Non-pigmented ciliary epithelial cell (primary cell): ENCODE data around the gene CDC26.
"Not testable (repeated sequence)": the region's sequence is repeated elsewhere in the genome, so short reads cannot be mapped to it uniquely, and the experiment has no call there.

Experiments
- DNase-seq: peaks from one replicate; pipeline ENCODE4 v3.0.0-alpha.2; 2010; ENCODE audit warnings: low read depth

CDC26 gene

GRCh38 chr9:113238859-113239232 is 36.5 kb downstream of the CDC26 start:
- no peak for DNase-seq

GRCh38 chr9:113238202-113238858 is 37.0 kb downstream of the CDC26 start:
- no peak for DNase-seq

- DNase-seq: no peak
Observed at GRCh38 chr9:113237026-113237425, 38.3 kb downstream of the CDC26 start.

GRCh38 chr9:113235701-113236255 is 39.6 kb downstream of the CDC26 start:
- not testable (repeated sequence) for DNase-seq

- no peak for DNase-seq
Observed at GRCh38 chr9:113231701-113232100, 43.7 kb downstream of the CDC26 start.

- DNase-seq: no peak
Observed at GRCh38 chr9:113228130-113228665, 47.2 kb downstream of the CDC26 start.

GRCh38 chr9:113227436-113227835 is 47.9 kb downstream of the CDC26 start:
- no peak for DNase-seq

DNA sequence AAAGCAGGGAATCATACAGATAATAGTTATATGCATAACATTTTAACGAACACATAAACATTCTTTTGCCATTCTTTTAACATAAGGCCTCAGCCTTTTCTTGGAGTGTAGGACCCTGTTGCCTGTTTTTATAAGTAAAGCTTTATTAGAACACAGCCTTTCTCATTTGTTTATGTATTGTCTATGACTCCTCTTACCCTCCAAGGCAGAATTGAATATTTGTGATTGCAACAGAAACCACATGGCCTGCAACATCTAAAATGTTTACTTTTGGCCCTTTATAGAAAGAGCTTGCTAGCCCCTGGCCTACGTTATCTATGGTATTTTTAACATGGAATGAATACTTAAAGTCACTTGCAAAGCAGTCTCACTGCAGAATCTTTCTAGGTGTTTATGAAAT is 51.4 kb downstream of the CDC26 start:
- DNase-seq: peak; percentile 49

DNA sequence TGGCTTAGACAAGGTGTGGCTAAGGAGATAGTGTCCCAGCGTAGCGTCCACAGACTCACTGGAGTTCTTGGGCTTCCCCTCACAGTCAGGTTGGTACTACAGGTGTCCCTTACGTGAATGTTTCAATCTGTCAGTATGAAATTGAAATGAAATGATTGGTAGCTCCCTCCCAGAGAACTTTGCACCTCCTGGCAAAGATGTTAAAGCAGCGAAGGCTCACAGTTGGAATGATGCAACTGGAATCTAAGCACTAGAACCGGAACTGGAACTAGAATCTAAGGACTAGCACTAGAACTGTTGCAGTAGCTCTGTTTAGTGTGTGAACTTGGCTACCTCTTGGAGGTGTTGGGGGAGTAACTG is 52.9 kb downstream of the CDC26 start:
- no peak for DNase-seq

GRCh38 chr9:113221800-113222481 is 53.4 kb downstream of the CDC26 start:
- DNase-seq: no peak

DNA sequence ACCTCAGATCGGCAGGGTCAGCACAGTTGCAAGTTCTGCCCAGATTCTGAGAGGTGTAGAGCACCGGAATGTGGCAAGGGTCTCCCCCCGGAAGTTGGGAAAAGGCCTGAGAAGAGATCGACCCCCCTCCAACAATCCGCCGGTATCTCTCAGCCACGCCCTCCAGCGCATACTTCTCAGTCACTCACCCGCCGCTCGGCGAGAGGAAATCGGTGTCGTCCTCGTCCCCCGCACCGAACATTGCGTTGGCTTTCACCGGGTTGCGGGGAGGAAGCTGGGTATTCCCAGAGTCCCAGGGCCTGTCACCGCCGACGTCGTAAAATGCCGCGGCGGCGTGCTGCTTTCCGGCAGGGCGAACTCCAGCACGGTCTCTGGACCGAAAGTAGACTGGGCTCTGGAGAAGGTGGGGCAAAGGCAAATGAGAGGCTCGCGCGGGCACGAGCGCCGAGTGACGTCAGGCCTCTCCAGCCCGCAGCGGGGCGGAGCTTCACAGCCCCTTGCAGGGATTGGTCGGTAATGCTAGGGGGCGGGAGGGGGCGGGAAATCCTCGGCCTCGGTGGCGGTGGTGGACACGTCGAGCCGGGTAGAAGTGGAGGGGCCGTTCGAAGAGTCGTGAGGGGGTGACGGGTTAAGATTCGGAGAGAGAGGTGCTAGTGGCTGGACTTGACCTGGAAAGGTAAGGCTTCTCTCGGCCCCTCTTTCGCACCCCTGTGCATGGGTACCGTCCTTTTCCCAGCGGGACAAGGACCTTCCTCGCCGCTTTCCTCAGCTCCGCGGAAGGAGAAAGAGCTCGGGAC is 54.2 kb downstream of the CDC26 start, which contains the start of the genes FKBP15 and SLC31A1:
Gene FKBP15, minus strand, starts transcription at position 275 of the 797 bp plus-strand sequence. Its CDS starts 34 bp downstream, at position 241.
Gene SLC31A1, plus strand, starts transcription at position 542 of the 797 bp plus-strand sequence. CDS start 34,605 bp downstream, outside the sequence.
- peak; percentile 94 for DNase-seq

GRCh38 chr9:113220467-113221002 is 54.8 kb downstream of the CDC26 start:
- no peak for DNase-seq

DNA sequence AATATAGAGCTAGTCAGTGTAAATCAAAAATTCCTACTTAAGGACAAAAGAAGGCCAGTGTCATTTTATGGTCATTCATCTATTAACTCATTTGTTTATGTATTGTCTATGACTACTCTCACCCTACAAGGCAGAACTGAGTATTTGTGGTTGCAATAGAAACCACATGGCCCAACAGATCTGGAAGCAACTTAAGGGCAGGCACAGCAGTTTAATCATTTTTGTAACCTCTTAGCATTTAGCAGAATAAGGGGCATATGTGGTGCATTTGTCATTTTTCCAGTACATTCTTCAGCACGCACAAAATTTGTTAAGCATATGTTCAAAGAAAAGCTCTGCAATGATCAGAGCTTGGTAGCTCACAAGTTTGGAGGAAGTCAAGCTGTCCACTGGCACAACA is 55.4 kb downstream of the CDC26 start:
- peak; percentile 51 for DNase-seq

GRCh38 chr9:113219186-113219936 is 56.0 kb downstream of the CDC26 start:
- no peak for DNase-seq
